Measurements from ENCODE around the gene ABCB7. TPM values are rescaled to one million over a fixed set of nuclear protein-coding genes. Genes with fewer than 3 reads are reported as not detected.
"Not testable (repeated sequence)": the region's sequence is repeated elsewhere in the genome, so short reads cannot be mapped to it uniquely, and the experiment has no call there.

Gene ABCB7
- total RNA-seq: 10 to 100 TPM; 25.9 to 27.3 TPM

- Mint-ChIP-seq H3K4me1 (peaks cover 29% of the 10 kb centered on the region), H3K4me3 (peak within 1 kb of the TSS; percentile 85), H3K9me3 (no peaks in the 10 kb centered on the region), H3K27ac (peak within 1 kb of the TSS; percentile 74), H3K27me3 (no peaks in the 10 kb centered on the region), H3K36me3 (ENCODE audit: low read depth) (peaks cover 5% of the 10 kb centered on the region)
- ChIA-PET CTCF (interaction anchor here (1.1 kb wide), 1 partner anchor 9 kb away, joined by 3 read pairs; no protein-coding TSS in a partner anchor), POLR2A (interaction anchor here (0.8 to 1.3 kb wide), 3 partner anchors 12 to 992 kb away, joined by 3 read pairs; partner anchors contain the start of gene UPRT)
- DNase-seq: peak; percentile 63
These were observed at the start of gene ABCB7 for GRCh38 chrX:75155827-75156525. Gene ABCB7, minus strand, starts transcription at chrX:75156283. Its CDS starts 11 bp downstream, at chrX:75156272.

GRCh38 chrX:75188415-75189206 is 32.5 kb upstream of the ABCB7 start:
- H3K4me3 Mint-ChIP-seq; H3K36me3 Mint-ChIP-seq (ENCODE audit: low read depth); DNase-seq; H3K9me3 Mint-ChIP-seq; H3K4me1 Mint-ChIP-seq; CTCF ChIA-PET; H3K27ac Mint-ChIP-seq; POLR2A ChIA-PET; H3K27me3 Mint-ChIP-seq: not testable (repeated sequence)

- POLR2A ChIA-PET: no interaction called here
- Mint-ChIP-seq H3K36me3 (ENCODE audit: low read depth) (no peaks in the 10 kb centered on the region), H3K9me3 (no peaks in the 10 kb centered on the region), H3K4me1 (no peaks in the 10 kb centered on the region), H3K4me3 (no peak overlapping the region), H3K27me3 (no peaks in the 10 kb centered on the region), H3K27ac (no peak overlapping the region)
- DNase-seq: no peak
- CTCF ChIA-PET: no interaction called here
These were observed 25.6 kb upstream of the ABCB7 start for GRCh38 chrX:75181721-75182120.

GRCh38 chrX:75179536-75180293 is 23.6 kb upstream of the ABCB7 start:
- DNase-seq; CTCF ChIA-PET; POLR2A ChIA-PET; H3K27ac Mint-ChIP-seq; H3K9me3 Mint-ChIP-seq; H3K27me3 Mint-ChIP-seq; H3K36me3 Mint-ChIP-seq (ENCODE audit: low read depth); H3K4me3 Mint-ChIP-seq; H3K4me1 Mint-ChIP-seq: not testable (repeated sequence)

- CTCF ChIA-PET: not testable (repeated sequence)
These were observed 16.3 kb upstream of the ABCB7 start for GRCh38 chrX:75172257-75172890.

GRCh38 chrX:75158054-75158453 is 2.0 kb upstream of the ABCB7 start:
- POLR2A ChIA-PET: interaction anchor here (1.2 kb wide), 1 partner anchor 543 kb away, joined by 3 read pairs; no protein-coding TSS in a partner anchor

More at GRCh38 chrX:75172257-75172890, 16.3 kb upstream of the ABCB7 start:
- H3K27ac Mint-ChIP-seq; DNase-seq; H3K36me3 Mint-ChIP-seq (ENCODE audit: low read depth); H3K4me3 Mint-ChIP-seq; H3K4me1 Mint-ChIP-seq; H3K9me3 Mint-ChIP-seq; POLR2A ChIA-PET; H3K27me3 Mint-ChIP-seq: not testable (repeated sequence)

GRCh38 chrX:75156531-75156945 is 455 bp upstream of the ABCB7 start:
- ChIA-PET CTCF (interaction anchor here (0.9 to 1.1 kb wide), 2 partner anchors 9 to 232 kb away, joined by 3 read pairs; no protein-coding TSS in a partner anchor), POLR2A (interaction anchor here (1.2 to 1.3 kb wide), 2 partner anchors 542 to 991 kb away, joined by 3 read pairs; no protein-coding TSS in a partner anchor)
- no peaks in the 10 kb centered on the region for H3K36me3 Mint-ChIP-seq (ENCODE audit: low read depth)
- DNase-seq: no peak
- H3K4me1 Mint-ChIP-seq: peaks cover 25% of the 10 kb centered on the region
- no peaks in the 10 kb centered on the region for H3K27me3 Mint-ChIP-seq
- H3K27ac Mint-ChIP-seq: peak overlapping the region; percentile 74
- H3K4me3 Mint-ChIP-seq: peak overlapping the region; percentile 85
- H3K9me3 Mint-ChIP-seq: no peaks in the 10 kb centered on the region

More at GRCh38 chrX:75158054-75158453, 2.0 kb upstream of the ABCB7 start:
- H3K36me3 Mint-ChIP-seq (ENCODE audit: low read depth): no peaks in the 10 kb centered on the region
- DNase-seq: no peak
- no peak overlapping the region for H3K27ac Mint-ChIP-seq
- CTCF ChIA-PET: no interaction called here
- peaks cover 25% of the 10 kb centered on the region for H3K4me1 Mint-ChIP-seq
- no peaks in the 10 kb centered on the region for H3K9me3 Mint-ChIP-seq
- H3K4me3 Mint-ChIP-seq: no peak overlapping the region
- no peaks in the 10 kb centered on the region for H3K27me3 Mint-ChIP-seq

GRCh38 chrX:75155447-75155826 is 646 bp downstream of the ABCB7 start:
- H3K4me3 Mint-ChIP-seq: peak overlapping the region; percentile 85
- H3K27ac Mint-ChIP-seq: peak overlapping the region; percentile 74
- no peaks in the 10 kb centered on the region for H3K9me3 Mint-ChIP-seq
- no peak for DNase-seq
- CTCF ChIA-PET: no interaction called here
- peaks cover 29% of the 10 kb centered on the region for H3K4me1 Mint-ChIP-seq
- H3K27me3 Mint-ChIP-seq: no peaks in the 10 kb centered on the region
- POLR2A ChIA-PET: interaction anchor here (0.8 to 1.3 kb wide), 3 partner anchors 11 to 992 kb away, joined by 3 read pairs; partner anchors contain the start of gene UPRT
- H3K36me3 Mint-ChIP-seq (ENCODE audit: low read depth): peaks cover 5% of the 10 kb centered on the region

- H3K9me3 Mint-ChIP-seq: no peaks in the 10 kb centered on the region
- POLR2A ChIA-PET: interaction anchor here (0.8 to 1.0 kb wide), 2 partner anchors 11 to 119 kb away, joined by 3 read pairs; partner anchors contain the start of gene UPRT
- CTCF ChIA-PET: no interaction called here
- peaks cover 29% of the 10 kb centered on the region for H3K4me1 Mint-ChIP-seq
- H3K27me3 Mint-ChIP-seq: no peaks in the 10 kb centered on the region
- peaks cover 5% of the 10 kb centered on the region for H3K36me3 Mint-ChIP-seq (ENCODE audit: low read depth)
- no peak overlapping the region for H3K27ac Mint-ChIP-seq
- no peak for DNase-seq
- peak overlapping the region; percentile 85 for H3K4me3 Mint-ChIP-seq
These were observed 1.2 kb downstream of the ABCB7 start for GRCh38 chrX:75154871-75155270.

- Mint-ChIP-seq H3K27me3 (no peaks in the 10 kb centered on the region), H3K27ac (no peak overlapping the region), H3K36me3 (ENCODE audit: low read depth) (peaks cover 11% of the 10 kb centered on the region), H3K9me3 (peaks cover 3% of the 10 kb centered on the region), H3K4me1 (peaks cover 23% of the 10 kb centered on the region), H3K4me3 (no peak overlapping the region)
- no peak for DNase-seq
- POLR2A ChIA-PET: no interaction called here
- CTCF ChIA-PET: no interaction called here
These were observed 4.1 kb downstream of the ABCB7 start for GRCh38 chrX:75151827-75152592.

- Mint-ChIP-seq H3K27ac (no peak overlapping the region), H3K4me1 (peaks cover 18% of the 10 kb centered on the region), H3K9me3 (peaks cover 3% of the 10 kb centered on the region), H3K27me3 (no peaks in the 10 kb centered on the region), H3K4me3 (no peak overlapping the region), H3K36me3 (ENCODE audit: low read depth) (peaks cover 26% of the 10 kb centered on the region)
- DNase-seq: no peak
- ChIA-PET POLR2A (no interaction called here), CTCF (no interaction called here)
These were observed 6.4 kb downstream of the ABCB7 start for GRCh38 chrX:75149654-75150053.

GRCh38 chrX:75132672-75133071 is 23.4 kb downstream of the ABCB7 start:
- ChIA-PET POLR2A (no interaction called here), CTCF (no interaction called here)
- peaks cover 18% of the 10 kb centered on the region for H3K36me3 Mint-ChIP-seq (ENCODE audit: low read depth)
- no peak overlapping the region for H3K27ac Mint-ChIP-seq
- H3K27me3 Mint-ChIP-seq: no peaks in the 10 kb centered on the region
- peaks cover 7% of the 10 kb centered on the region for H3K4me1 Mint-ChIP-seq
- H3K4me3 Mint-ChIP-seq: no peak overlapping the region
- no peak for DNase-seq
- H3K9me3 Mint-ChIP-seq: peaks cover 2% of the 10 kb centered on the region

Measured in activated CD4-positive, alpha-beta memory T cell treated with anti-CD3 and anti-CD28 coated beads, Interleukin-2, amount 10 ng/mL, durations not matched to agents 7 days and 5 days (primary cell).